GM18519 (cell line): ENCODE measurements around the gene MAGEA2B.
"Not testable (repeated sequence)": the region's sequence is repeated elsewhere in the genome, so short reads cannot be mapped to it uniquely, and the experiment has no call there.

Experiments
- ATAC-seq: cut with Tn5 transposase; IDR thresholded peaks from one replicate; pipeline ENCODE4 v1.9.1; 2021; ENCODE audit warnings: mild to moderate bottlenecking, moderate library complexity; ENCODE audit not compliant: unreplicated experiment, low FRiP score

The MAGEA2B gene

GRCh38 chrX:152754871-152755270, 40.4 kb downstream of the MAGEA2B start:
- not testable (repeated sequence) for ATAC-seq

- ATAC-seq, result not testable (repeated sequence)
These were observed 44.5 kb downstream of the MAGEA2B start, which contains the start of gene CSAG3 for GRCh38 chrX:152758918-152759317. Gene CSAG3, plus strand, starts transcription at chrX:152759218.

- not testable (repeated sequence) for ATAC-seq
These were observed 45.1 kb downstream of the MAGEA2B start for GRCh38 chrX:152759544-152759943.

- ATAC-seq, result not testable (repeated sequence)
These were observed 47.2 kb downstream of the MAGEA2B start for GRCh38 chrX:152761582-152761981.

- ATAC-seq, result not testable (repeated sequence)
These were observed 52.1 kb downstream of the MAGEA2B start for GRCh38 chrX:152766562-152766961.
